Measurements from ENCODE around the gene BUD13.
A peak's percentile ranks its signal among the peaks of the same experiment; 100 is the strongest.
"Not testable (repeated sequence)": the region's sequence is repeated elsewhere in the genome, so short reads cannot be mapped to it uniquely, and the experiment has no call there.

Gene BUD13

DNA sequence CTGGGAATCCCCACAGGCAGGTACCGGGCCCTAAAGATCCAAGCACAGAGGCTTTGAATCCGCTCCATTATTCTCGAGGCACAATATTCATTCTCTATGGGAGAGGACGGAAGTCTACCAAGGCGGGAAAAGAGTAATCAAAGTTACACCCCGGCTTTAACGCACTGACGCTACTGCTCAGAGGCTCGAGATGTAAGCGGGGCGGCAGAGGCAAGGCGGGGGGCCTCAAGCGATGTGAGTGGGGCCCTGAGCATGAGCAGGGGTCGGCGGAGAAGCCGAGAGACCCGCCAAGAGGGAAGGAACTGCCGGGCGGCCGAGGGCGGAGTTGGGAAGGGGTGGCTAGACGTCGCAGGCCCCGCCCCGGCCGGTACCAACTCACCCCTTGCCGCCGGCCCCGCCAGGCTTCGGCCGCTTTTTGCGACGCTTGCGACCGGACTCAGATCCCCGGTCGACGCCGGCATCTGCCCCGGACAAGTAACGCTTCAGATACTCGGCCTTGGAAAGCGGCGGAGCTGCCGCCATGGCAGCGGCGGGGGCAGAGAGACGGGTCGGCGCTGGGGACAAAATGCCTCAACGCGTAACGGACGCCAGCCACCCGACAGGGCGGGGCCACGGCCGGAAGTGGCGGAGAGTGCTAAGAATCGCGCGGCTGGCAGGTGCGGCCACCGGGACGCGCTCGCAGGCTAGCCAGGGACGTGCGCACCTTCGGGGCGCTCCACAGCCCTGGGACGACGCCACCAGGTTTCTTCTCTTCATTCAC lies at the start of gene BUD13:
BUD13 (minus strand) TSS at position 545 of the 760 bp plus-strand sequence; CDS start at position 522, 23 bp downstream.
- DNase-seq (ENCODE audit: low spot score), result peak; percentile 89

GRCh38 chr11:116822575-116822974 lies 49.8 kb upstream of the BUD13 start:
- DNase-seq (ENCODE audit: low spot score), result no peak

DNA sequence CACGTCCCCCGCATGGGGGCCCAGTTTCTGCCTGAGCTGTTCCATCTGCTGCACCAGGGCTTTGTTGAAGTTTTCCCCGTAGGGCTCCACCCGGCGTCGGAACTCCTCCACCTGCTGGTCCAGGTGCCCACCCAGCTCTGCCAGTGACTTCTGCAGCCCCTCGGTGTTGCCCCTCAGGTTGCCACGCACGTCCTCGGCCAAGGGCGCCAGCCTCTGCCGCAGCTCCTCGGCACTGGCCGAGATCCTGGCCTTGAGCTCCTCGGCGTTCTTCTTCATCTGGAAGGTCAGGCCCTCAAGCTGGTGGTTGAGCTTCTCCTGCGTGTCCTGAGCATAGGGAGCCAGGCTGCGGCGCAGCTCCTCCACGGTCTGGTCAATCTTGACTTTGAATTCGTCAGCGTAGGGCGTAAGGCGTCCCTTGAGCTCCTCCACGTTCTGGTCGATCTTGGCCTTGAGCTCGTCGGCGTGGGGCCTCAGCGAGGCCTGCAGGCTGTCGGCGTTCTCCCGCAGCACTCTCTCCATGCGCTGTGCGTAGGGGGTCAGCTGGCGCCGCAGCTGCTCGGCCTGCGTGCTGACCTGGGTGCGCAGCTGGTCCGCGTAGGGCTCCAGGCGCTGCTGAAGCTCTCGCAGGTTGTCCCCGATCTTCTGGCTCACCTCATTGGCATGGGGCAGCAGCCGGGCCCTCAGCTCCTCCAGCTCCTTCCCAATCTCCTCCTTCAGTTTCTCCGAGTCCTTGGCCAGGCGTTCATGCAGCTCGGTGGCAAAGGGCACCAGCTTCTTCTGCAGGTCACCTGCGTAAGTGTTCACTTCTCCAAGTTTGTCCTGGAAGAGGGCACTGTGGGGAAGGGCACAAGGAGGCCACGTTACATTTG lies 48.5 kb upstream of the BUD13 start:
- DNase-seq (ENCODE audit: low spot score), result no peak

DNA sequence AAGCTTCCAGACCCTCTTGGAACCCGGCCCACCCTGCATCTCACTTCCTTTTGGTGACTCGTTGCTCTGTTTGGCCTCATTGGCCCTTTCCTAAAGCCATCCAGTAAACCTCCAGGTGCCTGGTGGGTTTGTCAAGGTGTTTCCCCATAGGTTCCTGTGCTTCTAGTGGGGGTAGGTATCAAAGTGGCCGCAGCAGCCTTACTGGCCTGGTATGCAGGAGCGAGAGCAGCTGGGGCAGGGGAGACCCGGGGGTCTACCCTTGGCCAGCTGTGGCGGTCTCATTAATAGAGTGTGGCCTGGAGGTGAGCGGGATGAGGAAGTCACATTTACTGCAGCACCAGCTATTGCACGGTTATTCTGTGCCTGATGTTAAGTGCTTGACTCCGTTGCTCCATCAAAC lies 46.3 kb upstream of the BUD13 start:
- DNase-seq (ENCODE audit: low spot score), result no peak

- DNase-seq (ENCODE audit: low spot score), result no peak
Observed at GRCh38 chr11:116814502-116814901, 41.7 kb upstream of the BUD13 start.

DNA sequence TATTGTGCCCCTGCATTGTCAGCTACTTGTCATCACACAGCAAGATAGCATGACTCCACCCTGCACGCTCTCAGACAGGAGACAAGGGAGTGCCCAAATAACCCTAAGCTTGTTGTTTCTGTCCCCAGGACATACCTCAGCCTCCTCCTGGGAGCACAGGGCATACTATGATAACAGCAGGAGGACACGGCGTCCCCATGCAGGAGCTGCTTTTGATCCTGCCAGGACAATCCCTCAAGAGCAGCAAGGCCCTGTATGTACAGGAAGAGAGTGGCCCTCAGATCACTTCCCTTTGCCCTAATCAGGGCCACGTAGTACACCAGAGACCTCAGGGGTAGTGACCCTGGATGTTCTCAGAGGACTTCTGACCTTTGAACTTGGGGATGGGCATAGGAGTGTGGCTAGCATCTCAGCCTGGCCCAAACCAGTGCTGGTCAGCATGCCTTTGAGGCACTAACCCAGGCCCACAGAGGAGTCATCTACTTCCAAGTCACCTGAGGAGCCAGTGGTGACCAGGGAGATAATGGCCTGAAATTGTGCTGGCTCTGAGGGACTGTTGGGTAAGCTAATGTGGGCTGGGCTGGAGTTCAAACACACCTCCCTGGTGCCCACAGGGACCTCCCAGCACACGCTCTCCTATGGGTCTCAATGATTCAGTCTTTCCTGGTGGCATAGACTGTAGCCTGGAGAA lies 41.1 kb upstream of the BUD13 start:
- no peak for DNase-seq (ENCODE audit: low spot score)

GRCh38 chr11:116813170-116813569 lies 40.4 kb upstream of the BUD13 start:
- DNase-seq (ENCODE audit: low spot score), result no peak

- no peak for DNase-seq (ENCODE audit: low spot score)
Observed at GRCh38 chr11:116812109-116812508, 39.3 kb upstream of the BUD13 start.

GRCh38 chr11:116811194-116811593 lies 38.4 kb upstream of the BUD13 start:
- no peak for DNase-seq (ENCODE audit: low spot score)

- peak; percentile 59 for DNase-seq (ENCODE audit: low spot score)
Observed at GRCh38 chr11:116808262-116809175, 35.7 kb upstream of the BUD13 start.

- no peak for DNase-seq (ENCODE audit: low spot score)
Observed at GRCh38 chr11:116807601-116808261, 34.9 kb upstream of the BUD13 start.

DNA sequence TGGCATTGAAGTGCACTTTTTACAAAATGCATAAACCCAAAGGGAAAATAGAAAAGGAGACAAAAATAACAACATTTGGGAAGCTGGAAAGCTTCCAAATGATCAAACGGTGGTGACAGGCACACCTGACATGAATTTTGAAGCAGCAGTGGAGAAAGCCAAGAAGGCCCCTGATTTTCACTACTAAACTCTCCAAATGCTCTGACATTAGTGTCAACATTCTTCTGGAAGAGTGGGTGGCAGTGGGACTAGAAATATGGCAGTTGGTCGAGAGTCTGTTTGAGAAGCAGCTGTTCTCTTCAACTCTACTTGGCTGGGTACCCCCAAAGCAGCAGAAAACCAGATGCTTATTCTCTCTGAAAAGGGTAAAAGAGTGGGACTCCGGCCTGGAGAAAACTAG lies 31.2 kb upstream of the BUD13 start:
- DNase-seq (ENCODE audit: low spot score), result no peak

DNA sequence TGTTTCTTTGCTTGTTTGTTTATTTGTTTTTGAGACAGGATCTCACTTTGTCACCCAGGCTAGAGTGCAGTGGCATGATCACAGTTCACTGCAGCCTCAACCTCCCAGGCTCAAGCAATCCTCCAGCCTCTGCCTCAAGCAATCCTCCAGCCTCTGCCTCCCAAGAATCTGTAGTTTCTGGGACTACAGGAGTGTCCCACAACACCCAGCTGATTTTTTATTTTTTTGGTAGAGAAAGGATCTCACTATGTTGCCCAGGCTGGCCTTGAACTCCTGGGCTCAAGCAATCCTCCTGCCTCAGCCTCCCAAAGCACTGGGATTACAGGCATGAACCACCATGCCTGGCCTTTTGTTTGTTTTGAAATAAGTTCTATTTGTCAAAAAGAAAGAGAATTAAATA lies 28.9 kb upstream of the BUD13 start:
- DNase-seq (ENCODE audit: low spot score), result not testable (repeated sequence)

DNA sequence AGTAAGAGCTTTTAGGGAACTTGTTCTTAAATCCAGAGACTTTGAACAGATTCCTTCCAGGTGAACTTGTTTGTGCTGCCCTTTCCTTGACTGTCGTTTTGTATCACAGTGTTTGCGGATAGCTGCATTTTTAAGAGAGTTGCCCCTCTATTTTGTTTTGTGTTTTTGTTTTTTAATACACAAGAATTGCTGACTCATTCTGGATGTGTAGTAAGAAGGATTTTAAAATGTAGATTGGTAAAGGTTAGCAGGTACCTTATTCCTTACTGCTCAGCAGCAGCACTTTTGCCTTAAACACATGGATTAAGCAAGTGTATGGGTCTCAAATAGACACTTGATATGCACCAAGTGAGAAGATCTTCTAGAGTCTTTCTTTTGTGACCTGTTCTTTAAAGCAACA lies 27.8 kb upstream of the BUD13 start:
- DNase-seq (ENCODE audit: low spot score), result no peak

GRCh38 chr11:116798368-116798767 lies 25.6 kb upstream of the BUD13 start:
- no peak for DNase-seq (ENCODE audit: low spot score)

- DNase-seq (ENCODE audit: low spot score), result no peak
Observed at GRCh38 chr11:116797816-116798215, 25.0 kb upstream of the BUD13 start.

DNA sequence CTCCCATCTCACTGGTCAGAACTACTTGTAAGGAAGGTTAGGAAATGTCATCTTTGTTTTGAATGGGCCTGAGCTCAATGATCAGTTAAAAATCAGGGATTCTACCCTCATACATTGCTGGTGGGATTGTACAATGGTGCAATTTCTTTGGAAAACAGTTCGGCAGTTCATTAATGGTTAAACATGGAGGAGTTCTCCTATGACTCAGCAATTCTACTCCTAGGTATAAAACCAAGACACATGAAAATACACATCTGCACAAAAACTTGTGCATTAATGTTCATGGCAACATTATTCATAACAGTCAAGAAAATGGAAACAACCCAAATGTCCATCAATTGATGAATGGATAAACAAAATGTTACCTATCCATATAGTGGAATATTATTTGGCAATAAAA lies 23.8 kb upstream of the BUD13 start:
- DNase-seq (ENCODE audit: low spot score), result no peak

DNA sequence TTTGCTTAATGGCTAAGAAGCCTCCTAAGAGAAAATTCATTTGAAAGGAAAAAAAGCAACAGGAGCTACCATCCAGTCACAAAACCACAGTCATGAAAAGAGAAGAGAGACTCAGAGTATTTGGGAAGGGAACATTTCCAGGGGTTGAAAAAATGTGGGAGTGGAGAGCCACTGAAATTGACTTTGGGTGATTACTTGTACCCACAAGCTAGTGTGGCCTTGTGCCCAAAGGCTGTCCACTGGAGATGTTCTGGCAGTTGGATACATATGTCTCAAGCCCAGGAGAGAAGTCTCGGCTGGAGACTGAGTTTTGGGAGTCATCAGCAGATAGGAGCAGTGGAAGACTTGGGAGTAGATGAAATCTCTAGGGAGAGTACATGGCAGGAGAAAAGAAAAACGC lies 22.1 kb upstream of the BUD13 start:
- DNase-seq (ENCODE audit: low spot score), result no peak

DNA sequence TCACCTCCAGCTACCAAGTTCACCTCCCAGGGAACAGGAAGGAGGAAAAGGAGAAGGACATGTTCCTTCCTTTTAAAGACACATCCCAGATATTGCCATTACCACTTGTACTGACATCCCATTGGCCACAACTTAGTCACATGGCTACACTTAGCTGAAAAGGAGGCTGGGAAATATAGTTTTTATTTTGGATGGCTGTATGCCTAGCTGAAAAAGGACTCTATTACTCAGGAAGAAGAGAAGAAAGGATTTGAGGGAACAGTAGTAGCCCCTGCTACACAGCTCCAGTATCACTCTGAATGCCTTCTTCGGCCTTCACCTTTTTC lies 20.9 kb upstream of the BUD13 start:
- DNase-seq (ENCODE audit: low spot score), result no peak

GRCh38 chr11:116792869-116793771 lies 20.3 kb upstream of the BUD13 start:
- no peak for DNase-seq (ENCODE audit: low spot score)

Measured in LoVo (cell line).